OCI-LY7 (cell line): ENCODE data around the gene TFF2. TPM values are rescaled to one million over a fixed set of nuclear protein-coding genes. Genes with fewer than 3 reads are reported as not detected.

Experiments used
- BruUV-seq: library from RNA; stranded (reverse); fragments of 400-500 nt; replicated peaks from 2 replicates; lab custom pipeline; 2021; lab: Mats Ljungman, UMichigan
- CTCF ChIA-PET: fragments of 300-600 bp; sonication (Branson Sonifier 250); formaldehyde crosslinking; loops from one replicate; lab custom pipeline; 2022; ENCODE audit warnings: antibody characterized with exemption; ENCODE audit not compliant: unreplicated experiment; lab: Charles Lee
- POLR2A ChIA-PET: fragments of 300-600 bp; sonication (Branson Sonifier 250); formaldehyde crosslinking; loops from one replicate; lab custom pipeline; 2022; ENCODE audit warnings: antibody characterized with exemption; lab: Charles Lee
- DNase-seq: peaks from one replicate; pipeline ENCODE4 v3.0.0-alpha.2; 2015; ENCODE audit warnings: low spot score
- H2AFZ ChIP-seq: fragments of 200-600 bp; sonication (generic), shearing (Covaris generic); 2 replicates; pipeline ENCODE4 v1.6.1; 2014; ENCODE audit warnings: mild to moderate bottlenecking, antibody characterized with exemption, low read length, moderate library complexity
- H3K27ac ChIP-seq: fragments of 200-600 bp; sonication (generic); 2 replicates; pipeline ENCODE4 v1.5.1; 2014; ENCODE audit warnings: mixed run types, low read depth, mild to moderate bottlenecking, moderate library complexity, low read length, inconsistent platforms; ENCODE audit not compliant: poor library complexity, severe bottlenecking
- H3K36me3 ChIP-seq: fragments of 200-600 bp; sonication (generic); 2 replicates; pipeline ENCODE4 v1.6.1; 2014; ENCODE audit warnings: mild to moderate bottlenecking, antibody characterized with exemption, low read length, moderate library complexity, mixed read lengths; ENCODE audit not compliant: insufficient read depth
- H3K4me1 ChIP-seq: fragments of 200-600 bp; sonication (generic); 2 replicates; pipeline ENCODE4 v1.5.1; 2014; ENCODE audit warnings: mild to moderate bottlenecking, low read length; ENCODE audit not compliant: insufficient read depth, poor library complexity, severe bottlenecking
- H3K4me2 ChIP-seq: fragments of 200-600 bp; sonication (generic); 2 replicates; pipeline ENCODE4 v1.6.1; 2014; ENCODE audit warnings: mild to moderate bottlenecking, low read length
- H3K4me3 ChIP-seq: fragments of 200-600 bp; sonication (generic); 2 replicates; pipeline ENCODE4 v1.5.1; 2014; ENCODE audit warnings: mild to moderate bottlenecking, low read depth, low read length; ENCODE audit not compliant: poor library complexity, severe bottlenecking
- H3K79me2 ChIP-seq: fragments of 200-600 bp; sonication (generic); 2 replicates; pipeline ENCODE4 v1.6.1; 2016; ENCODE audit warnings: low read depth, mild to moderate bottlenecking, low read length, moderate library complexity, mixed read lengths; ENCODE audit not compliant: insufficient read depth
- H3K9me2 ChIP-seq: fragments of 200-600 bp; sonication (generic); 2 replicates; pipeline ENCODE4 v1.6.1; 2016; ENCODE audit warnings: mild to moderate bottlenecking, low read length, mixed read lengths; ENCODE audit not compliant: insufficient read depth
- H3K9me3 ChIP-seq: fragments of 200-600 bp; sonication (generic); 2 replicates; pipeline ENCODE4 v1.6.1; 2014; ENCODE audit warnings: mild to moderate bottlenecking, mixed run types, low read length, mixed read lengths
- H4K20me1 ChIP-seq: fragments of 200-600 bp; sonication (generic); 2 replicates; pipeline ENCODE4 v1.6.1; 2014; ENCODE audit warnings: mild to moderate bottlenecking, antibody characterized with exemption, low read length, moderate library complexity, mixed read lengths; ENCODE audit not compliant: insufficient read depth
- EZH2phosphoT487 ChIP-seq: fragments of 200-600 bp; sonication (generic); IDR thresholded peaks from 2 replicates; pipeline ENCODE4 v1.6.1; 2018; ENCODE audit warnings: low read depth, borderline replicate concordance, mild to moderate bottlenecking, mixed run types, antibody characterized with exemption, low read length, moderate library complexity, mixed read lengths
- intact Hi-C: fragments of 100-400 bp; cut with micrococcal nuclease; formaldehyde crosslinking; loops from one replicate; pipeline ENCODE4 v1.10.0; 2022; ENCODE audit not compliant: unreplicated experiment
- total RNA-seq, 2 experiments: library from RNA; depleted of rRNA in 1 of 2; stranded (reverse); fragments of >200 nt in 1 of 2; shearing (Covaris generic) in 1 of 2; gene quantifications; 2 replicates each; pipeline ENCODE4 v1.2.3, GENCODE V29; 2014 to 2022
- TF ChIP-seq, protein P1 (sequence below): fragments of 200-600 bp; sonication (generic); conservative IDR thresholded peaks from 2 replicates; pipeline ENCODE4 v1.5.1; 2014; ENCODE audit warnings: mild to moderate bottlenecking, antibody characterized with exemption, low read length, moderate library complexity, mixed read lengths

Gene TFF2
- total RNA-seq, 2 experiments from 2014 or later, result not detected

DNA sequence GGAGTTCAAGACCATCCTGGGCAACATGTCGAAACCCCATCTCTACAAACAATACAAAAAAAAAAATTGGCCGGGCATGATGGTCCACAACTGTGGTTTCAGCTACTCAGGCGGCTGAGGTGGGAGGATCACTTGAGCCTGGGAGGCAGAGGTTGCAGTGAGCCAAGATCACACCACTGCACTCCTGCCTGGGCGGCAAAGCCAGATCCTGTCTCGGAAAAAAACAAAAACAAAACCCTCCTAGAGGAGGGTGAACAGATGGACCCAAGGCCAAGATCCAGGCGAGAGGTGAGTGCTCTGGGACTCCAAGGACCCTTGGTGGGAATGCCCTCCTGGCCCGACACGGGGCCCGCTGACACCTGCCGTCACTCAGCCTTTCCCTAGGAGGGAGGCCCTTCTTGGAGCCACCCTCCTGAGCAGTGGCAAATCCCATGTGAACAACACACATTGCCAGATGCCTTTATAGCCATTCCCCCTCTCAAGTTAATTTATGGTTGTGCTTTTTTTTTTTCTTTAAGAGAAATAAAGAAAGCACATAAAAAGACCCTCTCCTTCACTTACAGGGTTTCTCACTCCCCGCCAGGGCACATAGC is 380 bp downstream of the TFF2 start:
- H3K27ac ChIP-seq, result no peak overlapping the region
- POLR2A ChIA-PET, result no interaction called here
- H3K4me1 ChIP-seq, result no peaks in the 10 kb centered on the region

DNA sequence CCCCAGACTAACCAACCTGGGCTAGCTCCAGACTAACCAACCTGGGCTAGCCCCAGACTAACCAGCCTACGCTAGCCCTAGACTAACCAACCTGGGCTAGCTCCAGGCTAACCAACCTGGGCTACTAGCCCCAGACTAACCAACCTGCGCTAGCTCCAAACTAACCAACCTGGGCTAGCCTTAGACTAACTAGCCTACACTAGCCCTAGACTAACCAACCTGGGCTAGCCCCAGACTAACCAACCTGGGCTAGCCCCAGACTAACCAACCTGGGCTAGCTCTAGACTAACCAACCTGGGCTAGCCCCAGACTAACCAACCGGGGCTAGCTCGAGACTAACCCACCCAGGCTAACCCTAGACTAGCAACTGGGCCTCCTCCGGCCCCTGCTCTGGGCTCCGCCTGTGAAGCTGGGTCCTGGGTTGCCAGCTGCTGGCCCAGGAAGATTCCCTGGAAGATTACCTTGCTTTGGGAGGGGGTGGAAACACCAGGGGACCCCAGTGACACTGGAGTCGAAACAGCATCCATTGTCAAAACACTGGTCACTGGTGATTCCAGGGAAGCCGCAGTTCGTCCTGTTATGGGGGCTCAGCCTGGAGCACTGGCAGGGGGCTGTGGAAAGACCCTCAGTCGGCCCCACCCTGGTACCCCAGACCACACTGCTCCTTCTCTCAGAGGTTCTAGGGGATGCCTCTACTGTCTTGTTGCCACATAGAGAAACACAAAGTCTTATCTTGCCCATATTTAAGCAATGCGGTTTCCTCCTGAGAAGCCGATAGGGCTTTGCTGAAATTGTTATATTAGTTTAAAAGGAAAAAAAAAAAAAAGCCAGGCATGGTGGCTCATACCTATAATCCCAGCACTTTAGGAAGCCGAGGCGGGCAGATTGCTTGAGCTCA is 1.1 kb downstream of the TFF2 start:
- Histone ChIP-seq H4K20me1 (no peaks in the 10 kb centered on the region), H3K27ac (no peak overlapping the region), H3K4me1 (no peaks in the 10 kb centered on the region), H3K79me2 (no peaks in the 10 kb centered on the region), H3K4me2 (no peak overlapping the region), H3K36me3 (no peaks in the 10 kb centered on the region), H3K9me2 (no peaks in the 10 kb centered on the region), H3K4me3 (no peak overlapping the region), H3K9me3 (peaks cover 3% of the 10 kb centered on the region; the same call in 1 of the 2 replicates), H2AFZ (no peak overlapping the region)
- no peak for DNase-seq
- ChIA-PET CTCF (no interaction called here), POLR2A (interaction anchor here (0.6 kb wide), 1 partner anchor 14 kb away, joined by 3 read pairs; no protein-coding TSS in a partner anchor)
- intact Hi-C loops, result no loop called here
- no TSS peak for BruUV-seq
- TF ChIP-seq EZH2phosphoT487, result no peak
- TF ChIP-seq, protein P1, sequence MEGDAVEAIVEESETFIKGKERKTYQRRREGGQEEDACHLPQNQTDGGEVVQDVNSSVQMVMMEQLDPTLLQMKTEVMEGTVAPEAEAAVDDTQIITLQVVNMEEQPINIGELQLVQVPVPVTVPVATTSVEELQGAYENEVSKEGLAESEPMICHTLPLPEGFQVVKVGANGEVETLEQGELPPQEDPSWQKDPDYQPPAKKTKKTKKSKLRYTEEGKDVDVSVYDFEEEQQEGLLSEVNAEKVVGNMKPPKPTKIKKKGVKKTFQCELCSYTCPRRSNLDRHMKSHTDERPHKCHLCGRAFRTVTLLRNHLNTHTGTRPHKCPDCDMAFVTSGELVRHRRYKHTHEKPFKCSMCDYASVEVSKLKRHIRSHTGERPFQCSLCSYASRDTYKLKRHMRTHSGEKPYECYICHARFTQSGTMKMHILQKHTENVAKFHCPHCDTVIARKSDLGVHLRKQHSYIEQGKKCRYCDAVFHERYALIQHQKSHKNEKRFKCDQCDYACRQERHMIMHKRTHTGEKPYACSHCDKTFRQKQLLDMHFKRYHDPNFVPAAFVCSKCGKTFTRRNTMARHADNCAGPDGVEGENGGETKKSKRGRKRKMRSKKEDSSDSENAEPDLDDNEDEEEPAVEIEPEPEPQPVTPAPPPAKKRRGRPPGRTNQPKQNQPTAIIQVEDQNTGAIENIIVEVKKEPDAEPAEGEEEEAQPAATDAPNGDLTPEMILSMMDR, result no peak

More for the DNA sequence above, 380 bp downstream of the TFF2 start:
- intact Hi-C loops, result no loop called here
- CTCF ChIA-PET, result no interaction called here
- Histone ChIP-seq H3K9me3 (peaks cover 4% of the 10 kb centered on the region; the same call in 1 of the 2 replicates), H3K79me2 (no peaks in the 10 kb centered on the region), H3K4me2 (no peak overlapping the region), H3K9me2 (no peaks in the 10 kb centered on the region), H3K36me3 (no peaks in the 10 kb centered on the region), H3K4me3 (no peak overlapping the region), H4K20me1 (no peaks in the 10 kb centered on the region), H2AFZ (no peak overlapping the region)
- BruUV-seq, result no TSS peak
- TF ChIP-seq, protein P1, result no peak
- TF ChIP-seq EZH2phosphoT487, result no peak
- no peak for DNase-seq
